Hypothalamus (tissue), 51 donors: ENCODE results near the gene PRKCH.

ENCODE experiments used
- DNase-seq, 51 donors: peaks; one replicate each; lab custom pipeline; 2025; lab: John Stamatoyannopoulos, UW

The PRKCH gene

DNA sequence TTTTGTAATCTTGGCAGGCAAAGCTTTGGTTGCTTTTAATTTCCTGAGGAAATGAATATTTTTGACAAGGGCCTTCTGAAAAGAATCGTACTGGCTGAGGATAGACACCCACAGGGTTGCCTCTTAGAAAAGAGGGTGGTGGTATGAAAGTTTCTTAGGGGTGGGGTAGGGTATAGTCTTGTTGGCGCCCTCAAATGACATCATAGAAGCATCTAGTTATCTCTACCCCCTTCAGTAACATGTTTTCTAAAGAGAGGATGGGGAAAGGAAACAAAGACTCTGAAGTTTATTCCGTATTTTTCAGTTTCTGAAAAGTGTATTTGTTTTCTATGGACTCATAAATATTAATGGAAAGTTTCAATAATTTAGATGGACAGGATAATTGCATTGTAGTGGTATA lies 13.7 kb downstream of the PRKCH start:
- no peak for DNase-seq

DNA sequence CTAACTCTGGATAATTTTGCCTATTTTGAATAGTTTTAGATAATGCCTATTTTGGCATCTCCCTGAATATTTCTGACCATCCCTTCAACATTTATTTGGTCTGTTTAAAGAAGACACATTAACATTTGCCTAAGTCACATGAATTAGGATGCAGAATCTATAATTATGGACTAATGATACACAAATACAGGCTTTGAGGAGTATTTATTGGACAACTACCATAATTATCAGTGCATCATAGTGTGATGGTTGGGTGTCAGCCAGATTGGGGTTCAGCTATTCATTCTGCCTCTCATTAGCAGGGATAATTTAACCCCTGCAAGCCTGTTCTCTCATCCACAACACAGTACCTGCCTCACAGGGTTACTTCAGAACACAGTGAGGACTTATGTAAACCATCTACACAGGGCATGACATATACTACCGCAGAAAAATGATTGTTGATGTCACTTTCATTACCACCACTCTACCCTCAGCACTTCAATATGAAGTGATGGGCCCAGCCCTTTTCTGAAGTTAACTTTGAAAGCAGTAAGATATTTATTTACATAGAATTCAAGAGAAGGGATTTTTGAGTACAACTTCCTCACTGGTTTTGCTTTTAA lies 14.4 kb downstream of the PRKCH start:
- DNase-seq = no peak

DNA sequence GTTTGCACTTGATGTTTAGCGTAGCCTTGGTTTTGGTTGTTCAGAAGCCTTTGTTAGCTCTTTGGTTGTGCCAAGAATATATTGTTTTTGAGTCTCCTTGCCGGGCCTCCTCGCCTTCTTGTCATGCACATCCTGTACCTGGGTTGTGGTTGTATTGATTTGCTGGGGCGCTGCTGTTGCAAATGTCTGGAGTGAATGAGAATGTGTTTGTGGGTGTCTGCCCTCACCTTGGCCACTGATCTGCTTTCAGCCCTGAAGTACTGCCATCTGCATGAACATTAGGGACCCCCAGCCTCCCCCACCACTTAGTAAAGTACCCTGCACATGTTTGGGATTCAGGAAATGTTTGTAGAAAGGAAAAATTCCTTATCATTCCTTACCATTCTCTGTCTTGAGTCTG lies 16.5 kb downstream of the PRKCH start:
- no peak for DNase-seq

DNA sequence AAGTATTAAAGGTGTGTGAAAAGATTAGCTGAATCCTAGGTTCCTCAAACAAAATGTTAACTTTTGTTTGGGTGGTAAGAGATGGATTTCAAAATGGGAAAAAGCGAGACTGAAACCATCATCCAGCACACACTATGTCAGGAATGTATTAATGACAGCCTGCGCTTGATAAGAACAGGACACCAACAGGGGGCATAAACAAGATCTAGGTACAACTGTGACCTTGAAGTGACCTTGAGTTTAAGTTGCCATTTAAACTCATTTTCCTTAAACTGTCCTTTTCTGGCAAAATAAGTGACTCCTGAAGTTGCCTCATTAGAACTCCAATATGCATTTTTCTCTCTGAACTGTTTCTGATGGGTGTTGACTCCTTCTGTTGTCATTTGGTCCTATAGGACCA lies 17.1 kb downstream of the PRKCH start:
- DNase-seq = no peak

DNA sequence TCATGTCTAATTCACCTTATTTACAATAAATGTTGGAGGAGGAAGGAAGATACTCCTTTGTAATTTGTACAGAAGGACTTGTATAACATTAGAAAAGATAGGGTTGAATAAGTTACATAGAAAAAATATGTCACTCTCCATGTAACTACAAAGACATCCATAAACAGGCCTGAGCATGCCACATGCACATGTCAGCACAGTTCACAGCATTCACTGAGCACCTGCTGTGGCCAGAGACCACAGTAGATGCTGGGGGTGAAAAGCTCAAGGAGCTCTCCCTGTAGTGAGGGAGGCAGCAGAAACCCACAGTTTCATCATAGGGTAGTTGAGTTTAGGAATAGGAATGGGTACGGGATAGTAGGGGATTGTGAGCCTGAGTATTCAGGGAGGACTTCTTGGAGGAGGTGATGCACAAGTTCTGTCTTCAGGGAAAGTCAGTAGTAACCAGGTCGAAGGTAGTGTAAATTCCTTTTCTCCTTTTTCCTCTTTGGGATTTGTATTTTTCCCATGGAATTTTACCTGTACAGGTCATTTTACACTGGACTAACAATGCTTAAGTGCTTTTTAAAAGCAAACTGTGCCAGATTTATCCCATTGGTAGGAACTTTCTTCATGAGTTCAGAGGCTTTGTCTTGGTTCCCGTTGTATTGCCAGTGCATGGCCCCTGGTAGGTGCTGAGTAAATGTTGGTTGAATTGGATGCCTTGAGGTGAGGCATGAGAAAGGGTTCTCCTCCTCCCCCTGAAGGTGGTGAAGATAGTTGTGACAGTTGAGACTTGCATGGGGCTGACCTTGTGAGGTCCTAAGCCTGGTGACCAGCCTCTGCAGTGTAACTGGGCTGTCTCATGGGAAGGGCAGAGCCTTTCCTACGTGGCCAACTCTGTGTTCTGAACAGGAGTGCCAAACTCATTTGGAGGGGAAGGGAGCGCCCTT lies 20.2 kb downstream of the PRKCH start:
- no peak for DNase-seq

DNA sequence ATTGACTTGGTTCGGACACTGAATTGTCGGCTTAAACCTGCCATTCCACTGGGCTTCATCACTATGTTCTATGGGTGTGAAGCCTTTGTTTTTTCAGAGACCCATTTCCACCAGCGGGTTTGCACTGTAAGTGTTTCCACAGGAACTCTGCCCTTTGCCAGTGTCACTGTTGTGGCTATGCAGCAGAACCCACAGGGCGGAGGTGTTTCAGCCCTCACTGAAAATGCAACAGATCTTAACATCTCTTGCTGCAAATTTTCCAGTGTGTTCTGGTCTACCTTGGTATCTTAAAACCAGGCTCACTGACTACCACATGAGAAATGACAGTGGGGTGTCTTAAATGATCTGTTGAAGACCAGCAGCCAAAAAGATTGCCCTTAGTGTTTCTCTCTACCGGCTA lies 21.1 kb downstream of the PRKCH start:
- no peak for DNase-seq

DNA sequence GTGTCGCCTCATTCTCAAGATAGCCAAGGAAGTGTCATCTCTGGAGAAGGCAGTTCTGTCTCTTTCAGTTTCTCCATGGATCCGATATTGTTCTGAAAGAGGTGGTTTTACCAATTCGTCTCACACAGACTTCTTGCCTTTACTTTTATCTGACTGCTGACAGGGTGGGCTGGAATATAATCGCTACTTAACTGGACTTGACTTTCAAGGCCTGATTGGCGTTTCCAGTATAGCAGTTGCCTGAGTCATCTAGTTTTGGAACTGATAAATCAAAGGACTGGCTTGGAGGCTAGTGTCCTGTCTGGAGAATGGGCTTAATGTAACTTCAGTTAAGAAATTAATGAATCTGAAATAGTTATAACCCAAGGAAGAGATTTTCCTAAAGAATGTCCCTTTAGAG lies 21.6 kb downstream of the PRKCH start:
- DNase-seq = no peak

DNA sequence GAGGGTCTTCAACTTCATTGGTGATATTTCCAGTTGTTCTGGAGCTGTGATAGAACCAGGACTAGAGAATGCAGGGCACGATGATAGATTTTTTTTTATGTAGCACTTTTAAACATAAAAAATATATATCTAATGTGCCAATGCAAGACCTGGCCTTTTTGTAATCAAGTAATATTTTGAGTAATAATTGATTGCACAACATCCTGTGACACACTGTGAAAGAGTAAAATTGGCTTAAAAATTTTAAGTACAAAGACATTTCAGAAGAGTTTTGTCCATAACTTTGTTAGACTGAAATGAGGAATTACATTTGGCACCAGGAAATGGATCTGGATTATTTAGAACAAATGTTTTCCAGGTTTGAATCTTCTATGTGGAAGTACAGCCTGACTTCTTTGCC lies 22.1 kb downstream of the PRKCH start:
- DNase-seq = no peak

DNA sequence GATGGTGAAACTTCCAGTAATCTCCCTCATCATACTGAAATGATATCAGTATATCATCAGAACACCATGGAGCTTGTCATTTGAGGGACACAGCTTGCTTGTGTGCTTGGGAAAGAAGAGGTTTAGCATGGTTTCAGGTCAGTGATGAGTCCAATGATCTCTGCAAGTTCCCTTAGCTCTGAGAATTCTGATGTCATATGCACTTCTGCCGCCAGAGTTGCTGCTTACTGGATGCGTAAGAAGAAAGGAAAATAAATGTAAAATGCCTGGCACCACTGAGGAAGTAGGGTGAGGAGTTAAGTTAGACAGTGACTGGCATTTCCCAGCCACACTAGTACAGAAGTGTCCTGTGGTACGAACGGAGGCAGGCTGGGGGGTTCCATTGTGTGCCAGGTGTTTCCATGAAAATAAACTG lies 22.6 kb downstream of the PRKCH start:
- DNase-seq = no peak

DNA sequence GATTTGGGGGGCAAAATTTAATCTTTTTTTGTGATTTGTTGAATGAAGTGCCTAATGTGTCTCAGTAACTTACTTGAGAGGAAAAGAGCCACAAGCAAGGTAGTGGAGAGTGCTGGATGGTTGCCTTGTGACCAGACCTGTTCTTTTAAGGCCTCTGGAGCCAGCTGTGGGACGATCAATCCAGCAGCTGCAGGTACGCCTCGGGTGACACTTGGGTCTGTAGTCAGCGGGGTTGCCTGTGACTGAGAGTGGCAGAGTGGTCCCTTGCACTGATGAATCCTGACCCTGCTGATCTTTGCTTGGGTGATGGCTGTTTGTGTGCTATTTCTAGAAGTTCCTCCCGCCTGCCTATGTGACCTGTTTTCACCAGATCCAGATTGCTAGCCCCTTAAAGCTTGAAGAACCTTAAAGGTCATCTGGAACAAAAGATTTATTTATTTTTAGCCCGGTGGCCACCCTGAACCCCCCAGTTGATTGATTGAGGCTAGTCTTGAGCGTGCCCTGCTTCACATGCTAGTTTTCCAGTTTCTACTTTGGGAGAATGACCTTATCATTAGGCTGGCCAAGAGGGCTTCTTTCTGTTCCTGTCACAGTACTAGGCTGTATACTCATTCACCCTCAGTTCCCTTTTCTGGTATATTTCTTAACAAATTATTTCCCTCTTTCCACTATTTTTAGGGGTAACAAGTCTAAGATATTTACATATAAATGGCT lies 23.2 kb downstream of the PRKCH start:
- no peak for DNase-seq

DNA sequence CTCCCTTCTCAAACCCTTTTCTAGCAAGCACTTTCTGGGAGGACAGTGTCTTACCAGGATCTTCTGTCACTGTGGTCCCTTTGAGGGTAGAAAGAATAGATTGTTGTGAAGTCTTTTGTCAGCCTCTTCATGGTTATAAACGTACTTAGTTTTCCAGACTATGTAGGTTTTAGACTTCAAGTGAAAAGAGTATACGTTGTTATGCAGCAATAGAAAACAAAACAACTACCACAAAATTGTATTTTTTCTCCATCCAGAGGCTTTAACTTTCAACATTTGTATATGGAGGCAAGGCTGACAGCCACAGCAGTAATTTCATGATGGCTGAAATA lies 23.7 kb downstream of the PRKCH start:
- no peak for DNase-seq

DNA sequence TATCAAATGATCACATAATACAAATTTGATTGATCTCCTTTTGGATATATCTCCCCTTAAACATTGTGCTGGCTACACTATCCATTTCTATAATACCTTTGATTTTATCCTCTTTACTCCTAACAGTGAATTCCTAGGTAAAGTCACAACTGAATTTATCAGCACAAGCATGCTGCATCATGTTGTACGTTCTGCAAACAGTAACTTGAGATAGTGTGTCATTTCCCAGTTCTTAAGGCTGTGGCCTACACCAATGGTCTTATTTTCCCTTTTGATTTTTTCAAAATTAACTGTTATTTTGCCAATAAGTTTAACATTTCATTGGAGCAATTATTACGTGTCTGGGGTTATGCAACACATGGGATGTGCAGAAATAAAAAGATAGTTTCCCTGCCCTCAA lies 24.8 kb downstream of the PRKCH start:
- no peak for DNase-seq

DNA sequence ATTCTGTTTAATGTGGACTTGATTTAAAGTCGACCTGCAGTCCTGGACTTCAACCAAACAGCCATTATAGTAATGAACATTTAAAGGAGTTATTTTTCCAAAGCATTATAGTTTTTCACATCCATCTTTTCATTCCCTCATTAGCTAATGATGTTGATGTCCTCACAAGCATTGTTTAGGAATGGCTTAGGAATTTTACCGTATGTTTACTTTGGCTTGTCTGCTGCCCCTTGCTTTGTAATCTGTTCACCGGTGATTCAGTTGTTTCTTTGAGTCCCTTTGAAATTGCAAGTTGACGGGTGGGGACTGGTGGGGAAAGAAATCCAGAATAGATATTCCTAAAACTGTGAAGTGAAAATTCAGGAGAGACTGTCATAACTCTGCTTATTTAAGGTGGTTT lies 25.4 kb downstream of the PRKCH start:
- DNase-seq = no peak

DNA sequence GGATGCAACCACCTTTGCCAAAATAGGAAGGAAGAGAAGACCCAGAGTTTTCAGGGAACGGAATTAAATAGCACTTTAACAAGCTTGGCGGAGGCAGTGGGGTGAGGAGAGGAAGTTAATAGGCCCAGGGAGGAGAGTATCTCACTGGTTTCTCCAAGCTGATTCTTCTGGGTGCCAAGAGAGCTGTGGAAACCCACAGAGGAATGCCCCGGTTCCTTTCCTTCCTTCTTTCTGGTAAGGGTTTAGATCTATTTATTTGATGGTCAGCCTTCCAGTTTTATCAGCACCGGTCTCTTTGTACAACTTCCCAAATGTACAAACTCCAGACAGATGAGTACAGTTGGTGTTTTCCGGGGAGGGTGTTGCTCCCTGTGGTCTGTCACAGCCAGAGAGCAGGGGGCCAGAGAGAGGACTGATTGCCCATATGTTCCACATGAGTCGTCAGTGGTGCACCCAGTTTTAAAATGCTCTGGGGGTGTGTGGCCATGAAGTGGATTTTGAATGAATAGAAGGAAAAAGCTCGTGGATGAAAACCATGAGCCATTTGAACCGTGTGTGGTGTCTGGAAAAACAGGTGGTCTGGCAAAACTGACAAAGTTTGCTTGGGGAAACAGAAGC lies 26.6 kb downstream of the PRKCH start:
- DNase-seq = no peak

DNA sequence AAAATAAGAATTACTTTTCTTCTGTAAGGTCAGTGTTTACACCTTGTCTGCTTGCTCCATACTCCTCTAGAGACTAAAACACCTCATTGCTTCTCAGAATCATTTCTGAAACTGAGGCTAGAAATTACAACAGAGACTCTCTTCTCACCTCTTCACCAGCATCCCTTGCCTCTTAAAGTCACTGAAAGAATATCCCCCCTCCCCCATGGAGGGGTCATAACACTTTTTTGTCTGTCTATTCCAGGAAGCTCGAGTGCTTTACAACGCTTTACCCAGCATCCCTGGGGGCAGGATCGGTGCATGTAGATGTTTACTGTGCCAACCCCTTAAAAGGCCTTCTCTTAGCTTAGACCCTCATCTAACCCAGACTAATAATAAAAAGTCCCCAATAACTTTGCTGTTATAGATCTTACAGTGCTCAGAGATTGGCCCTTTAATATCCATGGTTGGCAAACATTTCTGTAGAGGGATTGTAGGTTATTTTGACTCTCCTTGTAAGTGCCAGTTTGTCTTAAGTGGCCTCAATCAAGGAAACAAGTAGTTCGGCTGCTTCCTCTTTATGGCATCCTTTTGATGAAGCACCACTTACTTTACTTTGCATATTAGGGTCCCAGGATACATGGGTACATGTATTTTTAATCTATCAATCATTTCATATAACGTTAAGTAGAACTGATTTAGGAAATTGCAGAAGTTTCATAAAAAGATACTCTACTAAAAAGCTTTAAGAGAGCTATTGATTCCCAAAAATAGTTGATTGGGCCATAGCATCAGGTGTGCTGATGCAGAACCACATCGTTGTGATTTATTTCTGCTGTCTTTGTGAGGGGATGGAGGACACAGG lies 29.3 kb downstream of the PRKCH start:
- no peak for DNase-seq

DNA sequence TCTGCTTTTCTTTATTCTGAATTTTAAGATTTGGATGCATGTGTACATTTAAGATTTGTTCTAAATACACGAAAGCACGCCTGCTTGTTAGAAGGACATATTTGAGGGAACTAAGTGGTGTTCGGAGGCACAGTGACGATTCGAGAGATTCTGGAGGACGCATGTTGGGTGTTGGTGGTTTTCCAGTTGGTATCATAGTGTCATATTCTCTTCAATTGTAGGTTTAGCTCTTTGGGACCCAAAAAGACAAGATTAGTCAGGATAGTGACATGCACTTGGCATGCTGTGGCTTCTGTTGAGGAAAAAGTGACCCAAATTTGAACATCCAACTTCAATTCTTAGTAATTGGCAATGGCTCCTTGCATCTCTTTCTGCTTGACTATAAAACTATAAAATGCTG lies 30.1 kb downstream of the PRKCH start:
- DNase-seq = no peak

DNA sequence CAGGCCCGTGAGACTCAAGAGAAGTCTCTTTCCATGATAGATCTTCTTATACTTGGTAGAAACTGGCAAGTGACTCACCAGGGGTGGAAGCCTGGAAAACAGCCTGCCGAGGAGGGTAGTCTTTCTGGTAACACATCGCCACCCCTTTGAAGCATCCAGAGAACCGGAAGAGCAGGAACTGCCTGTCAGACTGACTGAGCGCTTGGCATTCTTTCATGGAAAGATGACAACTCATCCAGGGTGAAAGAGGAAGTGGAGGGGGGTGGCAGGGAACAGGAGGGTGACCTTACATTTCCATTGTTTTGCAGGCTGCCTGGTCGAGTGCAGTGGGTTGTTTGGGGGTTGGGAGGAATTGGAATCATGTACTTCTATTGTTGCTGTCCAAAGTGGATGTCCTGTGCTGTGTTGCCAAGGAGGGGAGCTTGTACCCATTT lies 34.5 kb downstream of the PRKCH start:
- DNase-seq = no peak

DNA sequence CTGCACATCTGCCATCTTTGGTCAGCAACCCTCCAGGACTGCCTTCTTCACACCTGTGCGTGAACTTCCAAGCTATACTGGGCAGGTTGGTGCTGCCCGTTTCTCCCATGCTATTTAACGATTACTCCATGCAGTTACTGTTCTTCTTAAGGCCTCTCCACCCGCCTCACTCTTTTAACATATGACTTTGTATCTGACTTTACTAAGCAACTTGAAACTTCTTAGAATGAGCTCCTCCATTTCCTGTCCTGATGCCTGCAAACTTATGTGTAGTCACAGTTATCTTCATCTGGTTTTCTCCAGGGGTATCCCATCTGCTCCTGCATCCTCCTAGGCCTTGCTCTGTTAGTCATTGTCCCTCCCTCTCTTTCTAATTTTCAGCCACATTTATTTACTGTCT lies 35.7 kb downstream of the PRKCH start:
- no peak for DNase-seq

DNA sequence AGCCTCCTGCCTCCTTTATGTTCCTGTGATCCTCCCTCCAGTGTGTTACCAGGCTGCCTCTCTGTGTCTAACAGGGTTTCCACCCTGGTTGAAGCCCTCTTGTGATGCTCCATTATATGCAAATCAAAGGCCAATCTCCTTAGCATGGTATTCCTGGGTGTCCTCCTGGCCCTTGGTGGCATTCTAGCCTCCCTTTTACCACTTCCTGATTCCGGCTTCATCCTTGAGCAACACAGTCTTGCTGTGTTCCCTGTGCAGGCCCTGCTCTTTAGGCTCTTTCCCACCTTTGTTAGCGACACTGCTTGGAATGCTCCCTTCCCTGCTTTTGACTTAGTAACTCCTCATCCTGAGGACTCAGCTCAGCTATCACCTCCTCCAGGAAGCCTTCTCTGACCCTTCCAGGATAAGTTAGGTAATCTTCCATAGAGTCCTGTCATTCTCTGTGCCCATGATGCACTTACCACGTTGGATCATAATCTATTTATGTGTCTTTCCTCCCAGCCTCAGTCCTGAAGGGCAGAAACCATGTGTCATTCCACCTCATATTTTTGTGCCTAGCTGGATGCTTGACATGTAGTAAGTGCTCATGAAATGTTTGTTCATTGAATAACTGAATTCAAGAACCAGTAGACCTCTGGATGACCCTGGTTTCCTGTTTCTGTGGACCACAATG lies 37.3 kb downstream of the PRKCH start:
- no peak for DNase-seq
